GM21360 (cell line): ENCODE measurements around the gene LTBP4.
"Not testable (repeated sequence)": the region's sequence is repeated elsewhere in the genome, so short reads cannot be mapped to it uniquely, and the experiment has no call there.

Source experiments
- ATAC-seq: cut with Tn5 transposase; IDR thresholded peaks from one replicate; pipeline ENCODE4 v1.9.1; 2021; ENCODE audit warnings: mild to moderate bottlenecking, moderate library complexity; ENCODE audit not compliant: unreplicated experiment

The LTBP4 gene

GRCh38 chr19:40601134-40601974, at the start of gene LTBP4:
TSS of gene LTBP4 (plus strand) at chr19:40601369. CDS start at chr19:40601388, 19 bp downstream.
- no peak for ATAC-seq

- ATAC-seq = no peak
Observed at GRCh38 chr19:40552848-40553247, 48.3 kb upstream of the LTBP4 start.

- no peak for ATAC-seq
Observed at GRCh38 chr19:40553885-40554857, 47.0 kb upstream of the LTBP4 start.

GRCh38 chr19:40555978-40556689, 45.0 kb upstream of the LTBP4 start:
- no peak for ATAC-seq

GRCh38 chr19:40556953-40557530, 44.1 kb upstream of the LTBP4 start:
- ATAC-seq = no peak

- ATAC-seq = no peak
Observed at GRCh38 chr19:40559394-40559793, 41.8 kb upstream of the LTBP4 start.

GRCh38 chr19:40560092-40560507, 41.1 kb upstream of the LTBP4 start:
- no peak for ATAC-seq

GRCh38 chr19:40561947-40562346, 39.2 kb upstream of the LTBP4 start:
- ATAC-seq = no peak

- not testable (repeated sequence) for ATAC-seq
Observed at GRCh38 chr19:40564535-40564934, 36.6 kb upstream of the LTBP4 start.

- ATAC-seq = no peak
Observed at GRCh38 chr19:40565355-40565754, 35.8 kb upstream of the LTBP4 start.

GRCh38 chr19:40565910-40566495, 35.2 kb upstream of the LTBP4 start:
- ATAC-seq = no peak

GRCh38 chr19:40567040-40567749, 34.0 kb upstream of the LTBP4 start:
- no peak for ATAC-seq

- ATAC-seq = no peak
Observed at GRCh38 chr19:40567750-40568494, 33.2 kb upstream of the LTBP4 start.

GRCh38 chr19:40570313-40571004, 30.7 kb upstream of the LTBP4 start:
- peak; percentile 79 for ATAC-seq

- ATAC-seq = no peak
Observed at GRCh38 chr19:40571005-40571318, 30.2 kb upstream of the LTBP4 start.

GRCh38 chr19:40571831-40572495, 29.2 kb upstream of the LTBP4 start:
- ATAC-seq = no peak

GRCh38 chr19:40575326-40575725, 25.8 kb upstream of the LTBP4 start:
- no peak for ATAC-seq

GRCh38 chr19:40576151-40576584, 25.0 kb upstream of the LTBP4 start:
- ATAC-seq = no peak
